Smooth muscle cell (in vitro differentiated cells): ENCODE data around the gene AP2A2. TPM values are rescaled to one million over a fixed set of nuclear protein-coding genes. Genes with fewer than 3 reads are reported as not detected.

Experiments
- DNase-seq: peaks from one replicate; lab custom pipeline; 2025; ENCODE audit not compliant: unreplicated experiment; lab: John Stamatoyannopoulos, UW
- H2AFZ ChIP-seq: fragments of 200-600 bp; sonication (generic); 2 replicates; pipeline ENCODE4 v1.6.0; 2016; ENCODE audit warnings: antibody characterized with exemption, low read depth, mild to moderate bottlenecking
- H3F3A ChIP-seq: fragments of 200-600 bp; sonication (generic); 2 replicates; pipeline ENCODE4 v1.6.0; 2017; ENCODE audit warnings: antibody characterized with exemption, low read depth
- H3K27ac ChIP-seq: fragments of 200-600 bp; sonication (generic); 2 replicates; pipeline ENCODE4 v1.5.1; 2016; ENCODE audit warnings: low read depth, mild to moderate bottlenecking
- H3K27me3 ChIP-seq: fragments of 200-600 bp; sonication (generic); 2 replicates; pipeline ENCODE4 v1.6.1; 2016; ENCODE audit warnings: low read depth, mild to moderate bottlenecking
- H3K36me3 ChIP-seq: fragments of 200-600 bp; sonication (generic); 2 replicates; pipeline ENCODE4 v1.5.1; 2016; ENCODE audit warnings: low read depth
- H3K4me1 ChIP-seq: fragments of 200-600 bp; sonication (generic); 2 replicates; pipeline ENCODE4 v1.5.1; 2016; ENCODE audit warnings: low read depth
- H3K4me2 ChIP-seq: fragments of 200-600 bp; sonication (generic); 2 replicates; pipeline ENCODE4 v1.6.0; 2016; ENCODE audit warnings: mild to moderate bottlenecking
- H3K4me3 ChIP-seq: fragments of 200-600 bp; sonication (generic); 2 replicates; pipeline ENCODE4 v1.5.1; 2016; ENCODE audit warnings: mild to moderate bottlenecking
- H3K79me2 ChIP-seq: fragments of 200-600 bp; sonication (generic); 2 replicates; pipeline ENCODE4 v1.6.0; 2016; ENCODE audit warnings: low read depth, mild to moderate bottlenecking
- H3K9ac ChIP-seq: fragments of 200-600 bp; sonication (generic); 2 replicates; pipeline ENCODE4 v1.6.0; 2016; ENCODE audit warnings: low read depth
- H3K9me3 ChIP-seq: fragments of 200-600 bp; sonication (generic); replicated peaks from 2 replicates; pipeline ENCODE4 v1.5.1; 2016; ENCODE audit warnings: low read depth
- H4K20me1 ChIP-seq: fragments of 200-600 bp; sonication (generic); 2 replicates; pipeline ENCODE4 v1.6.0; 2016; ENCODE audit warnings: low read depth
- CTCF ChIP-seq: fragments of 200-600 bp; sonication (generic); IDR thresholded peaks from 2 replicates; pipeline ENCODE4 v1.5.1; 2017; ENCODE audit warnings: borderline replicate concordance, mild to moderate bottlenecking, antibody characterized with exemption; ENCODE audit not compliant: insufficient read depth, poor library complexity, severe bottlenecking
- WGBS: methylation state at CpG from one replicate; pipeline ENCODE4 v1.1.7; 2016; ENCODE audit warnings: low lambda C conversion rate; 5-methylcytosine and 5-hydroxymethylcytosine counted together
- polyA plus RNA-seq: library from polyadenylated mRNA; unstranded; fragments of >200 nt; fragmentation: Nextera tagmentation; extraction: Ambion mirVana; gene quantifications from 2 replicates; pipeline ENCODE4 v1.2.1, GENCODE V29; 2016
- total RNA-seq: library from RNA; depleted of rRNA; stranded (reverse); fragments of >200 nt; gene quantifications from 2 replicates; pipeline ENCODE4 v1.2.3, GENCODE V29; 2014

AP2A2 gene
- total and polyA plus RNA-seq, 2 experiments from 2014 or later = 25.1 to 35.8 TPM

- Histone ChIP-seq H3K79me2 (no peaks in the 10 kb centered on the region), H3K9ac (no peak overlapping the region), H3K9me3 (no peaks in the 10 kb centered on the region), H3K27me3 (no peaks in the 10 kb centered on the region), H2AFZ (no peak overlapping the region), H3F3A (no peaks in the 10 kb centered on the region), H4K20me1 (peaks cover 21% of the 10 kb centered on the region), H3K36me3 (no peaks in the 10 kb centered on the region), H3K4me1 (no peaks in the 10 kb centered on the region), H3K27ac (no peak overlapping the region), H3K4me2 (no peak overlapping the region), H3K4me3 (no peak overlapping the region)
- no peak for TF ChIP-seq CTCF
- no peak for DNase-seq
- WGBS = 95% methylated on average over 35 of the region's 35 CpGs
Measured at GRCh38 chr11:1010551-1011319, 85.1 kb downstream of the AP2A2 start.

GRCh38 chr11:1011320-1011698 lies 85.6 kb downstream of the AP2A2 start:
- TF ChIP-seq CTCF = no peak
- H3K4me3 ChIP-seq = no peak overlapping the region
- H3K4me2 ChIP-seq = no peak overlapping the region
- no peaks in the 10 kb centered on the region for H3K9me3 ChIP-seq
- no peak overlapping the region for H3K27ac ChIP-seq
- peaks cover 18% of the 10 kb centered on the region for H4K20me1 ChIP-seq
- no peaks in the 10 kb centered on the region for H3K4me1 ChIP-seq
- H3K9ac ChIP-seq = no peak overlapping the region
- H3K36me3 ChIP-seq = no peaks in the 10 kb centered on the region
- 92% methylated on average over 17 of the region's 17 CpGs for WGBS
- H3F3A ChIP-seq = no peaks in the 10 kb centered on the region
- no peak overlapping the region for H2AFZ ChIP-seq
- DNase-seq = no peak
- H3K27me3 ChIP-seq = no peaks in the 10 kb centered on the region
- no peaks in the 10 kb centered on the region for H3K79me2 ChIP-seq

GRCh38 chr11:1012291-1012690 lies 86.6 kb downstream of the AP2A2 start:
- H3K4me3 ChIP-seq = no peak overlapping the region
- no peaks in the 10 kb centered on the region for H3K27me3 ChIP-seq
- H3K4me1 ChIP-seq = no peaks in the 10 kb centered on the region
- peaks cover 5% of the 10 kb centered on the region for H3K79me2 ChIP-seq
- no peak for DNase-seq
- H4K20me1 ChIP-seq = peaks cover 12% of the 10 kb centered on the region
- H3K9ac ChIP-seq = no peak overlapping the region
- H2AFZ ChIP-seq = no peak overlapping the region
- no peak overlapping the region for H3K4me2 ChIP-seq
- no peak for TF ChIP-seq CTCF
- H3K27ac ChIP-seq = no peak overlapping the region
- no peaks in the 10 kb centered on the region for H3K36me3 ChIP-seq
- 97% methylated on average over 17 of the region's 17 CpGs for WGBS
- H3K9me3 ChIP-seq = no peaks in the 10 kb centered on the region
- H3F3A ChIP-seq = no peaks in the 10 kb centered on the region
